KBM-7 (cell line): ENCODE measurements around the gene ERMP1.
"Not testable (repeated sequence)": the region's sequence is repeated elsewhere in the genome, so short reads cannot be mapped to it uniquely, and the experiment has no call there.

ENCODE experiments used
- DNase-seq: peaks from one replicate; pipeline ENCODE4 v3.0.0-alpha.2; 2015
- in situ Hi-C: fragments of 300-500 bp; cut with MboI; formaldehyde crosslinking; loops from 2 replicates; pipeline ENCODE4 v1.14.3; 2020; ENCODE audit warnings: low sequenced_read_pairs, low pct_unique_long_range_greater_than_20kb, mixed read lengths

ERMP1 gene, protein sequence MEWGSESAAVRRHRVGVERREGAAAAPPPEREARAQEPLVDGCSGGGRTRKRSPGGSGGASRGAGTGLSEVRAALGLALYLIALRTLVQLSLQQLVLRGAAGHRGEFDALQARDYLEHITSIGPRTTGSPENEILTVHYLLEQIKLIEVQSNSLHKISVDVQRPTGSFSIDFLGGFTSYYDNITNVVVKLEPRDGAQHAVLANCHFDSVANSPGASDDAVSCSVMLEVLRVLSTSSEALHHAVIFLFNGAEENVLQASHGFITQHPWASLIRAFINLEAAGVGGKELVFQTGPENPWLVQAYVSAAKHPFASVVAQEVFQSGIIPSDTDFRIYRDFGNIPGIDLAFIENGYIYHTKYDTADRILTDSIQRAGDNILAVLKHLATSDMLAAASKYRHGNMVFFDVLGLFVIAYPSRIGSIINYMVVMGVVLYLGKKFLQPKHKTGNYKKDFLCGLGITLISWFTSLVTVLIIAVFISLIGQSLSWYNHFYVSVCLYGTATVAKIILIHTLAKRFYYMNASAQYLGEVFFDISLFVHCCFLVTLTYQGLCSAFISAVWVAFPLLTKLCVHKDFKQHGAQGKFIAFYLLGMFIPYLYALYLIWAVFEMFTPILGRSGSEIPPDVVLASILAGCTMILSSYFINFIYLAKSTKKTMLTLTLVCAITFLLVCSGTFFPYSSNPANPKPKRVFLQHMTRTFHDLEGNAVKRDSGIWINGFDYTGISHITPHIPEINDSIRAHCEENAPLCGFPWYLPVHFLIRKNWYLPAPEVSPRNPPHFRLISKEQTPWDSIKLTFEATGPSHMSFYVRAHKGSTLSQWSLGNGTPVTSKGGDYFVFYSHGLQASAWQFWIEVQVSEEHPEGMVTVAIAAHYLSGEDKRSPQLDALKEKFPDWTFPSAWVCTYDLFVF

DNA sequence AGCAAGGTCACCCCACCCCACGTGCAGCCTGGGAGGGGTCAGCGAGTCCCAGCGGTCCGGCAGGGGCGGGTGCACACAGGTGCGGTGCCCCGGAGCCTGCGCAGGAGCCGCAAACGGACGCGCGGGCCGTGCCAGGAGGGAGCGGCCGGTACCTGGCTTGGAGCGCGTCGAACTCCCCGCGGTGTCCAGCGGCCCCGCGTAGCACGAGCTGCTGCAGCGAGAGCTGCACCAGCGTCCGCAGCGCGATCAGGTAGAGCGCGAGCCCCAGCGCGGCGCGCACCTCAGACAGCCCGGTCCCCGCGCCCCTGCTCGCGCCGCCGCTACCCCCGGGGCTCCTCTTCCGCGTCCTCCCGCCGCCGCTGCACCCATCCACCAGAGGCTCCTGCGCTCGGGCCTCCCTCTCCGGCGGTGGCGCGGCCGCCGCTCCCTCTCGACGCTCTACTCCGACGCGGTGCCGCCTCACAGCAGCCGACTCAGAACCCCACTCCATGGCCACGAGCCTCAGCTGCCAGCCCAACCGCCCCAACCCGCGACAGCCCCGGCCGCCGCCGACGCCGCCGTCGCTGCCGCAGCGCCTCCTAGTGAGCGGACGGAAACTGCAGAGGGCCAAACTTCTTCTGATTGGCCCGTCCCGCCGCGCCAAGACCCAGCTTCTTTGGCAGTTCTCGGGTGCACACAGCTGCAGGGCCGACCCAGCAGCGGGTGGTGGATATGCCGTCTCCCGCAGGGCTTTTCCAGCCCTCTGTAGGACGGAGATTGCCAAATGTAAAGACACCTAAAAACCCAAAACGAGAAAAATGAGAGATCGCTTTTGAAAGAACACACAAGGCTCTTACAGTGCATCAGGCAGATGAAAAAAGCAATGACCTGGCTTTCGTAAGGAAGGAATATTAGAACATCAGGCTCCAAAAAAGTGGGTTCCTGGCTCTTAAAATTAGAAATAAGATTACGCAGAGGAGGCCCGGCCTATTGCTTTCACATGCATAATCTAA is at the start of gene ERMP1:
Gene ERMP1 (minus strand): TSS at position 580 of the 992 bp plus-strand sequence. CDS start 90 bp downstream, at position 490.
- peak; percentile 91 for DNase-seq
- in situ Hi-C loops, result no loop called here

DNA sequence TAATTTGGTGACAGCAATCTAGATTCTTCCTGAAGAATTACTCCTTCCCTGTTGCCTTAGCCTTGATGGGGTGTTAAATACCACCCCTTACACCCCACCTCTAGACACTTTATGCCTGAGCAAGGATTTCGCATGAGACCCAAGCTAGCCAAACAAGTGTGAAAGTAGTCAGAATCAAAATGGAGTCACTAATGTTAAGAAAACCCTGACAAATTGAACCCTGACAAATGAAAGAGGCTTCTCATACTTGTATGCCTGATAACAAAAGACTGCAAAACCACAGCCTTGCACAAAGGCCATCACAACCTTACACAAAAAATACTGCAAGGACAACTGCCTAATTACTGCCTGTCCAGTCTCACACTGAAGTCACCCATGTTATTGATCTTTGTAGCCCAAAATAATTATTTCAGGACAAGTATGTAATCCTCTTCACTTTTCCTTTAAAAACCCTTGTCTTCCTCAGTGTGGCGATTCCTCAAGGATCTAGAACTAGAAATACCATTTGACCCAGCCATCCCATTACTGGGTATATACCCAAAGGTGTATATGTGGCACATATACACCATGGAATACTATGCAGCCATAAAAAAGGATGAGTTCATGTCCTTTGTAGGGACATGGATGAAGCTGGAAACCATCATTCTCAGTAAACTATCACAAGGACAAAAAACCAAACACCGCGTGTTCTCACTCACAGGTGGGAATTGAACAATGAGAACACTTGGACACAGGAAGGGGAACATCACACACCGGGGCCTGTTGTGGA is 49.5 kb upstream of the ERMP1 start:
- not testable (repeated sequence) for DNase-seq
- in situ Hi-C loops, result loop anchor here (25.0 kb wide), 1 partner anchor 430 kb away; no protein-coding TSS in a partner anchor

DNA sequence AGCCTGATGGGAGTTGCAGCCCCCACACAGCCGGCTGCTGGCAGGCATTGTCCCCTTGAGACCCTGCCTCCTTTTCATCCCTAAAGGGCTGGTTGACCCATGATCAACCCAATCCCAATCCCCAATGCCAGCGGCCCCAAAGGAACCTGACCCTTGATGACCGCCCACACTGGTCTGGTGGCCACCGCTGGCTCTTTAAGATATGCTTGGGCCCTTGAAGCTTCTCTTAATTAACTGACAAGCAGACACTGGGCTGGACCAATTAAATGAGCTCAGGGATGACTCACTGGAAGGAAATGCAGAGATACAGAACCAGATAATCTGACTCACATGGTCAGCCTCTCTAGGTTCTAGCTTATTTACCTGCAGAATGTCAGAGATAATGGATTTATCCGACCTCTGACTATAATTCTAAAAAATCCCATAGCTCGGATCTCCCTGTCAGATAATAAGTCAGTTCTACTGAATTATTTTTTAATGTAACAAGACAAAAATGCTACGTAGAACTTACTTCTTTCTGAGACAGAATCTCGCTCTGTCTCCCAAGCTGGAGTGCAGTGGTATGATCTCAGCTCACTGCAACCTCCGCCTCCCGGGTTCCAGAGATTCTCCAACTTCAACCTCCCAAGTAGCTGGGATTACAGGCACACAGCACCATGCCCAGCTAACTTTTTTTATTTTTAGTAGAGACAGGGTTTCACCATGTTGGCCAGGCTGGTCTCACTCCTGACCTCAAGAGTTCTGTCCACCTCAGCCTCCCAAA is 46.7 kb upstream of the ERMP1 start:
- in situ Hi-C loops, result loop anchor here (25.0 kb wide), 1 partner anchor 433 kb away; no protein-coding TSS in a partner anchor
- DNase-seq, result no peak

DNA sequence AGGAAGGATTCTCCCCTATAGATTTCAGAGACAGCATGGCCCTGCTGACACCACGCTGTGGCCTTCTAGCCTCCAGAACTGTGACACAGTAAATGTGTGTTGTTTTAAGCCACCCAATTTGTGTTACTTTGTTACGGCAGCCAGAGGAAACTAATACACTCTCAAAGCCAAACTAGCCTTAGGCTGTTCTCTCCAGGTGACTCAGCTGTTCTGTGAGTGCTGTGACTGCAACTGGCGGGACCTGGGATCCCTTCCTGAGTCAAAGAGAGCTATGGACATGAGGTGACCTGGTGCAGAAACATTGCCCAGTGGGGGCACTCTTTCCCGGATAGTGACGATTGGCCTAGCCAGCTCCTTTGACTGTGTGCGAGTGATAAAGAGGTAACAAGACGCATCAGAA is 43.8 kb upstream of the ERMP1 start:
- in situ Hi-C loops, result loop anchor here (25.0 kb wide), 1 partner anchor 436 kb away; no protein-coding TSS in a partner anchor
- DNase-seq, result no peak

DNA sequence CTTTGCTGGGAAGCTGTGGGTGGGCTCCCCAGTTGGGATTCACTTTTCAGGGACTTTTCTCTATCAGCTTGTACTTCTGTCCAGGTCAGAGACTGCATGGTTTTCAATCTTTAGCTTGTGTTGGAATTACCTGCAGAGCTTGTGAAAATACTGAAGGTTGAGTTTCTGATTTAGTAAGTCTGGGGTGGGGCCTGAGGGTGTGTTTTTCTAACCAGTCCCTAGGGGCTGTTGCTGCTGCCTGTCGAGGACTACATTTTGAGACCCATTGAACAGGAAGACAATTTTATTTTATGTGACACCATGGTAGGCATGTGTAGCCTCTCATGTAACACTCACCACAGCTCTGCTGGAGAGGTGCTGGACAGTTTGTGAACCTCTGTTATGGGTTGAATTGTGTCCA is 43.1 kb upstream of the ERMP1 start:
- in situ Hi-C loops, result loop anchor here (25.0 kb wide), 1 partner anchor 436 kb away; no protein-coding TSS in a partner anchor
- no peak for DNase-seq

DNA sequence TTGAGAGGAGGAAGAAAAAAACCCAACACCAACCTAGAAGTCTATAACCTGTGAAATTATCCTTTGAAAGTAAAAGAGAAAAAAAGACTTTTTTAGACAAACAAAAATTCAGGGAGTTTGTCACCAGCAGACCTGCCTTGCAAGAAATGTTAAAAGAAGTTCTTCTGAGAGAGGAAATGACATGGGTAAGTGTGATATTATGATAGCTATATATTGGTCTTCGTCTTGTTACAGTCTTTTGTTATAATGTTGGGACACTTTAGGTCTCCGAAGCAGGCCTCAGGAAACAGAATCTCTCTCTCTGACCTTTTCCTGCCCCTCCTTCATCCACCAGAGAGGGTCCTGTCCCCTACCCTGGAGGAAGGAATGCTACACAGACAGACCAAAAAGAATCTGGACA is 41.1 kb upstream of the ERMP1 start:
- no peak for DNase-seq
- in situ Hi-C loops, result no loop called here

DNA sequence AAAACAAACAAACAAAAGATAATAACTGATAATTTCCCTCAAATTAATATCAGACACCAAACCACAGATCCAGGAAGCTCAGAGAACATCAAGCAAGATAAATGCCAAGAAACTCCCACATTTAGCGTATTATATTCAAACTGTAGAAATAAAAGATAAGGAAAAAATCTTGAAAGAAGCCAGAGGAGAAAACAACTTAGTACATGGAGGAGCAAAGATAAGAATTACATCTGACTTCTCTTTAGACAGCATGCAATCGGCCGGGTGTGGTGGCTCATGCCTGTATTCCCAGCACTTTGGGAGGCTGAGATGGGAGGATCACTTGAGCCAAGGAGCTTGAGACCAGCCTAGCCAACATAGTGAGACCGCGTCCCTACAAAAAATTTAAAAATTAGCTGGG is 40.5 kb upstream of the ERMP1 start:
- no peak for DNase-seq
- in situ Hi-C loops, result no loop called here

DNA sequence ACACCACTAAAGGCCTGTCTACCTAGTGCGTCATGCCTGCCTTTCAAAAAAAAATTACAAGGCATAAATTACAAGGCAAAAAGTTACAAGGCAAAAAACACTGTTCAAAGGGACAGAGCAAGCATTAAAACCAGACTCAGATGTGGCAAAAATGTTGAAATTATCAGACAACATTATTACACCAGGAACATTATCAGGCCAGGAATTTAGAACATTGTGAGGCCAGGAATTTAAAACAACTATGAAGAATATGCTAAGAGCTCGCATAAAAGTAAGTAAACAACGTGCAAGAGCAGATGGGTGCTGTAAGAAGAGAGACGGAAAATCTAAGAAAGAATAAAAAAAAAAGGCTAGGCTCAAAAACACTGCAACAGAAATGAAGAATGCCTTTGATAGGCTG is 39.6 kb upstream of the ERMP1 start:
- in situ Hi-C loops, result no loop called here
- DNase-seq, result no peak

DNA sequence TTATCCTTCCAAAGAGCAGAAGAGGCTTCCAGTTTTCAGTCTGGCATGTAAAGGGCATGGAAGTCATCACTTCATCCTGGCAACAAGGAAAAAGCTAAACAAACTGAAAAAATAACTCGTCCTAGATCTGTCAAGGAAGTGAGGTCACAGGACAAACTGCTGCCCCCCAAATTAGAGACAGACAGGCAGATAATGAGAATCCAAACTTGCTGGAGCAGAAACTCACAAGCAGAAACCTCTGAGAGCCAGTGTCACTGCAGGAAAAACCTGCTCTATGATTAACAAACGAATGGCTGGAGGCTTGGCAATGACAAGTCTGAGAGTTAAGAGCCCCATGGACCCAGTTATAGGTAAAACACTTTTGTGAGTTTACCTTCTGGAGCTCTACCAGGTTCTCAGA is 38.9 kb upstream of the ERMP1 start:
- DNase-seq, result no peak
- in situ Hi-C loops, result no loop called here

DNA sequence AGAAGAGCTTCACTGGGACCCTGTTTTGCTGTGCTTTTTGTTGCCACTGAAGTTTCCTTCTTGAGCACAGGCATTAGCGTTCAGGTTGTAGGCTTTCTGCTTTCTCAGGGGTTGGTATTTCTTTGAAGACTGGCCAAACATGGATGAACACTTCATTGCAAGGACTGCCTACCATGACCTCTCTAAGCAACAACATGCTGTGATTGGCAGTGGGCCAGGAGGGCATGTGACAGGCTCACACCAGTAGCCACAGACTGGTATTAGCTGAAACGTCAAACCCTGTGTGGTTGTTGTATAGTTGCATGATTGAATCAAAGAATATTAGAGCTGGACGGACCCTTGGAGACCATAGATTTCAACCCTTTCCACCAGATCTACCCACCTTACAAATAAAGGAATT is 37.8 kb upstream of the ERMP1 start:
- in situ Hi-C loops, result no loop called here
- DNase-seq, result no peak

DNA sequence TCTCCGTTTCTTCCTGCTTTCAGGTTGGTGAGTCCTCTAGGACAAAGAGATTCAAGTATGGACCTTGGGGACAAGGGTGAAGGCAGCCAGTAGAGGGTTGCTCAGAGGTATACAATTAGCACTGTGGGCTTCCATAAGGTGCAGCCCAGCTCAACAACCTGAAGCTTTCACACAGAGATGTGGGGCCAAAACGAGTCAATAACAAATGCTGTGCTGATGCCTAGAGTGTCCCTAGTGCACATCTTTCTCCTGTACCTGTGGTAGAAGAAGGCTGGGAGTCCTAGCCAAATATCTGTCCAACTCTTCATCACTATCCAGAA is 37.1 kb upstream of the ERMP1 start:
- DNase-seq, result no peak
- in situ Hi-C loops, result no loop called here

DNA sequence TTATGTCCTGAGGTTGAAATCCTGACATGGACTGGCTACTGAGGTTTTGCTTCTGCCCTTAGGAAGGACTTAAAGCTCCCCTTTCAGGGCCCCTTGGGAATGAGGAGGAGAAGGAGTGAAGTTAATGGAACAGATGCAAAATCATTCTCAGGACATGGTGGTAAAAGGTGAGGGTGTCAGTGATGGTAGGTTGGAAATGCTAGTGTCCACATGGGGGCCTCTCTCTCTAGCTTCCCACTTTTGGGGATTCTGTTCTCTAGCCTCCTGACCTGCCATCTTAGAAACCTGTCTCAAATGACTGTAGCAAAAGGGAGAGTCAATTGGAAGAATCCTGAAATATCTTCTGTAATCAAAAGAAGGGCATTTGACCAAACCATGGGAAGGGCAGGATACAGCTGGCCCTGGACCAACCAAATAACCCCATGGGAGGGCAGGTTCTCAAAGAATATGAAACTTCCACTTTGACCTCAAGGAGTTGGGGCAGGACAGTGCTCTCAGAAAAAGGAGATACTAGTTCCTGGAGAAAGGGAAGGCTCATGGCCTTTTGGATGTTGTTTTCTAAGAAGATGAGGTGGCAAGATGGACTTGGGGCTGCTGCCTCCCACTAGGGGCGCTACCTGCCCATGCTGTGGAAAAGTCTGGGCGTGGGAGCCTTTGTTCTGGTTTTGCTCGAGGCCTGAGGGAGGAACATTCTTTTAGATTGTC is 36.5 kb upstream of the ERMP1 start:
- peak; percentile 48 for DNase-seq
- in situ Hi-C loops, result no loop called here

DNA sequence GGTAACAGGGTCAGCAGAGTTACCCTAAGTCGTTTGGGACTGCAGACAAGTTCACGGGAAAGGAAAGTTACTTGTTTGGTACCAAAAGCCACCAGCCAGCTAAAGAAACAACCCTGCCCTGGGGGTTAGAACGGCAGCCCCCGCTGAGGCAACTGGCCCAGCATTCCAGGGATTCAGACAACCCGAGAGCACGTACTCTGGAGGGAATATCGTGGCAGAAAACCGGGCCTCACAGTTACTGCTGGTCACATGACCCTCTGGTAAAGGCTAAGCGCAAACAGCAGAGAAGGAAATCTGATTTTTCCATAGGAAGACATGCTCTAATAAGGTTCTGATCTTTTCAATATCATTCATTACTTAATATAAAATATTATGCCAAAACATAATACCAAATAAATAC is 35.3 kb upstream of the ERMP1 start:
- no peak for DNase-seq
- in situ Hi-C loops, result no loop called here

DNA sequence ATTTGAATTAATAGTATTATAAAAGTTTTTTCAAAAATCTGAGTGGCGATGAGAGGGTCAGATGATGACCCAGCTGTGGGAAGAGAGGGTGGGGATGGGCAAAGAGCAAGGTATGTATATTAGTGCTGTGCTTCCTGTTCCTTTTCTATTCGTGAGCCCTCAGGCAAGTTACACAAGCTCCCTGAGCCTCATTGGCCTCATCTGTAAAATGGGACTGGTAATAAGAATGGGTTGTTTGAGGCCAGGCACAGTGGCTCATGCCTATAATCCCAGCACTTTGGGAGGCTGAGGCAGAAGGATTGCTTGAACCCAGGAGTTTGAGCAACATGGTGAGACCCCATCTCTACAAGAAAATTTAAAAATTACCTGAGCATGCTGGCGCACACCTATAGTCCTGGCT is 33.8 kb upstream of the ERMP1 start:
- DNase-seq, result no peak
- in situ Hi-C loops, result no loop called here

DNA sequence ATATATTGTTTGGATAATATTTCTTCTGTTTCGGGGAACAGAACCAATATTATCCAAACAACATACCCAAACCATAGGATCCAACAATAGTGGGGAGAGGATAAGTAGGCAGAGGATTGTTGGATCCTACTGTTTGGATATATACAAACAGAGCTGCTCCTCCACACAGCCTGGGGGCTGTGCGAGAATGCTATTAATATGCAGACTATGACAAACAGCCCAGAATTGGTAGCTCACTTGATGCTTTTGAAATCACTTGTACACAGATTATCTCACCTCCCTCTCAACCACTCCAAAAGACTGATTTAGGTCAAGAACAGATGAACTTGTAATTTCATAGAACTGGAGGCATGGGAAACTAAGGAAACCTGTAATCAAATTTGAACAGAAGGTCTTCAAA is 33.4 kb upstream of the ERMP1 start:
- in situ Hi-C loops, result no loop called here
- DNase-seq, result no peak

DNA sequence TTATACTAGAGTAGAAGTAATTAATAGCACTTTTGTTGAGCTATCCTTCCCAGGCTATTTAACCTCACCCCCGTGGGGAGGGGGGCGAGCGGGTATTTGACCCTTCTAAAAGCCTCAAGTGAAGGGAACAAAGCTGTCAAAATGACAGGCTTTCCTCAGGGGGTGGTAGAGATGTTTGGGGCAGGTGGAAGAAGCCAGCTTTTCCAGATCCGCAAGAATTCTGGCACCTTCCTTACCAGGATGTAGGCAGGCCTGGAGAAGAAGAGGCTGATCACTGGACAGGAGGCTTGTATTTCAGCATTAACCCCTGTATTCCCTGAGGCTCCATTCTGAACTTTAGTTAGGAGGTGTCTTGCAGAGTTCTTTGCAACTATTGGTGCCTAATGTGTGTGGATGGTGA is 31.5 kb upstream of the ERMP1 start:
- in situ Hi-C loops, result no loop called here
- DNase-seq, result no peak

DNA sequence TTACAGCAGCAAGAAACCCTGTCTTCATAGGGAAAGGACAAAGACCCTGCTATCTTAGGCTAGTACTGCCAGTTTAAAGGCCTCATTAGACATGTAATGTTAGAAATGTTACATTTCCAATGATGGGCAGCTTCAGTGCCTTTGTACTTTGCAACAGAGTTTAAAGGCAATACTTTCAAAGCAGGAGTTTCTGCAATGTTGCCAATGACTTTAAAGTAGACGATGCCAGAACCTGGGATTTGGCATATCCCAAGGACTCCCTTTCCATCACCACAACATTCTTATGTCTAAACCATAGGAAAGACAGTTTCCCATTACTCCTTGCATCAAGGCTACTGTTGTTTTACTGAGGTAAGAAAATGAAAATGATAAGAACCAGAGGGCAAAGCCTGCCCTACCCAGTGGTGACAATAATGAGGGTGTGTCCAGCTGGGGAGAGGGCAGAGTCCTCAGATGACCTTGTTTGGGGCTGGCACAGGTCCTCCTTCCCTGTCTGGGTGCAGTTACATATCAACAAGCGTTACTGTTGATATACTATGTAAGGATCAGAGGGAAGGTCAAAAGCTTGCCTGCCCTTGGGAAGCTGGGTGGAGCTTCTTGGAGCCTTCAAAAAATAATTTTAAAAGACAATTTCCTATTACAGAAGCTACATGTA is 30.3 kb upstream of the ERMP1 start:
- in situ Hi-C loops, result no loop called here
- DNase-seq, result no peak
